Ishikawa (cell line): ENCODE measurements around the gene TNC.

Experiments used
- CEBPB ChIP-seq: IDR thresholded peaks from 2 replicates; pipeline ENCODE4 v1.6.1; 2012
- CREB1 ChIP-seq: IDR thresholded peaks from 2 replicates; pipeline ENCODE4 v1.6.1; 2012; ENCODE audit warnings: low read depth
- EGR1 ChIP-seq: IDR thresholded peaks from 2 replicates; pipeline ENCODE4 v1.6.1; 2012
- EP300 ChIP-seq: IDR thresholded peaks from 2 replicates; pipeline ENCODE4 v1.6.1; 2012; ENCODE audit warnings: borderline replicate concordance
- FOXM1 ChIP-seq: IDR thresholded peaks from 2 replicates; pipeline ENCODE4 v1.6.1; 2012; ENCODE audit warnings: low read depth, borderline replicate concordance
- NFIC ChIP-seq: IDR thresholded peaks from 2 replicates; pipeline ENCODE4 v1.6.1; 2012
- RAD21 ChIP-seq: IDR thresholded peaks from 2 replicates; pipeline ENCODE4 v1.6.1; 2012; ENCODE audit warnings: low read depth
- TAF1 ChIP-seq: IDR thresholded peaks from 2 replicates; pipeline ENCODE4 v1.6.1; 2012; ENCODE audit warnings: low read depth, mild to moderate bottlenecking
- TCF12 ChIP-seq: IDR thresholded peaks from 2 replicates; pipeline ENCODE4 v1.6.1; 2012; ENCODE audit warnings: low read depth
- TEAD4 ChIP-seq: IDR thresholded peaks from 2 replicates; pipeline ENCODE4 v1.6.1; 2012
- YY1 ChIP-seq: IDR thresholded peaks from 2 replicates; pipeline ENCODE4 v1.6.1; 2012; ENCODE audit warnings: low read depth
- ZBTB7A ChIP-seq: IDR thresholded peaks from 2 replicates; pipeline ENCODE4 v1.6.1; 2012; ENCODE audit warnings: low read depth
- TF ChIP-seq, protein P1 (sequence below): IDR thresholded peaks from 2 replicates; pipeline ENCODE4 v1.6.1; 2012; ENCODE audit warnings: low read depth, mild to moderate bottlenecking
- TF ChIP-seq, protein P2 (sequence below): IDR thresholded peaks from 2 replicates; pipeline ENCODE4 v1.6.1; 2012
- TF ChIP-seq, protein P3 (sequence below): IDR thresholded peaks from 2 replicates; pipeline ENCODE4 v1.6.1; 2012

TNC gene

DNA sequence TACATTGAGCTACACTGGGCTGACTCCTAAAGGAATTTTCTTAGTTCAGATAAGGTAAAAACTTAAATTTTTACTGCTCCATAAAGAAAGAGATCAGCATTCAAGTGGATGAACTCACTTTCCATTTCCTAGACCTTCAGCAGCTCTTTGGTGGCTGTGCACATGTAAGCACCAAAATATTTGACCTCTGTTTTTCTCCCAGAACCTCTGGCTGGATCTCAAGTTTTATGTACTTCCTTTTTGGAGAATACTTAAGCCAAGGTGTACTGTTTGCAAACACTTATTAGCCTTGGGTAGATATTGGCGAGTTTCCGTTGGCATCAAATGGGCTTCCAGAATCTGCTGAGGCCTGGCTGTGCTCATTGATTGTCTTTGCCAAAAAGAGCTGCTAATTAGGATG lies 10.3 kb downstream of the TNC start:
- TF ChIP-seq EGR1: no peak
- no peak for TF ChIP-seq CREB1
- no peak for TF ChIP-seq TEAD4
- TF ChIP-seq TCF12: no peak
- TF ChIP-seq, protein P1, sequence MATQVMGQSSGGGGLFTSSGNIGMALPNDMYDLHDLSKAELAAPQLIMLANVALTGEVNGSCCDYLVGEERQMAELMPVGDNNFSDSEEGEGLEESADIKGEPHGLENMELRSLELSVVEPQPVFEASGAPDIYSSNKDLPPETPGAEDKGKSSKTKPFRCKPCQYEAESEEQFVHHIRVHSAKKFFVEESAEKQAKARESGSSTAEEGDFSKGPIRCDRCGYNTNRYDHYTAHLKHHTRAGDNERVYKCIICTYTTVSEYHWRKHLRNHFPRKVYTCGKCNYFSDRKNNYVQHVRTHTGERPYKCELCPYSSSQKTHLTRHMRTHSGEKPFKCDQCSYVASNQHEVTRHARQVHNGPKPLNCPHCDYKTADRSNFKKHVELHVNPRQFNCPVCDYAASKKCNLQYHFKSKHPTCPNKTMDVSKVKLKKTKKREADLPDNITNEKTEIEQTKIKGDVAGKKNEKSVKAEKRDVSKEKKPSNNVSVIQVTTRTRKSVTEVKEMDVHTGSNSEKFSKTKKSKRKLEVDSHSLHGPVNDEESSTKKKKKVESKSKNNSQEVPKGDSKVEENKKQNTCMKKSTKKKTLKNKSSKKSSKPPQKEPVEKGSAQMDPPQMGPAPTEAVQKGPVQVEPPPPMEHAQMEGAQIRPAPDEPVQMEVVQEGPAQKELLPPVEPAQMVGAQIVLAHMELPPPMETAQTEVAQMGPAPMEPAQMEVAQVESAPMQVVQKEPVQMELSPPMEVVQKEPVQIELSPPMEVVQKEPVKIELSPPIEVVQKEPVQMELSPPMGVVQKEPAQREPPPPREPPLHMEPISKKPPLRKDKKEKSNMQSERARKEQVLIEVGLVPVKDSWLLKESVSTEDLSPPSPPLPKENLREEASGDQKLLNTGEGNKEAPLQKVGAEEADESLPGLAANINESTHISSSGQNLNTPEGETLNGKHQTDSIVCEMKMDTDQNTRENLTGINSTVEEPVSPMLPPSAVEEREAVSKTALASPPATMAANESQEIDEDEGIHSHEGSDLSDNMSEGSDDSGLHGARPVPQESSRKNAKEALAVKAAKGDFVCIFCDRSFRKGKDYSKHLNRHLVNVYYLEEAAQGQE: no peak
- no peak for TF ChIP-seq RAD21
- no peak for TF ChIP-seq CEBPB
- TF ChIP-seq YY1: no peak

DNA sequence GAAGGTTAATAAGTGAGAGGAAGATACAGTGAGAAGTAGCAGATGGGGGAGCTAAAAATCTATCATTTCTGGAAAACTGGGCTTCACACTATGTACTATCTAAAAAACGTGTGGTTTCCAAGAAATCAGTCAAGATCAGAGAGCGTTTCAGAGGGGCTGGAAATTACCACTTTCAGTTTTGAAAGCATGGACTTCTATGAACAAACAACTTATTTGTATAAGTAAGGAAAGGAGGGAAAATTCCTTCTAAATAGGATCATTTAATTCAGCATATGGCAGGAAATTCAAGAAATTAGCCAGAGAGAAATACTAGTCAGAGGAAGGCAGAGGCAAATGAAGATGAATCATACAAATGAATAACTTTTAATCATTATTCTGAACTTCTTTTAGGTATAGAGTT lies 11.3 kb downstream of the TNC start:
- TF ChIP-seq, protein P1: no peak
- no peak for TF ChIP-seq FOXM1
- TF ChIP-seq EP300: no peak
- TF ChIP-seq EGR1: no peak
- TF ChIP-seq CEBPB: no peak
- TF ChIP-seq TCF12: no peak
- no peak for TF ChIP-seq TEAD4
- TF ChIP-seq RAD21: no peak
- TF ChIP-seq YY1: no peak
- TF ChIP-seq, protein P2, sequence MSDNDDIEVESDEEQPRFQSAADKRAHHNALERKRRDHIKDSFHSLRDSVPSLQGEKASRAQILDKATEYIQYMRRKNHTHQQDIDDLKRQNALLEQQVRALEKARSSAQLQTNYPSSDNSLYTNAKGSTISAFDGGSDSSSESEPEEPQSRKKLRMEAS: no peak
- TF ChIP-seq, protein P3, sequence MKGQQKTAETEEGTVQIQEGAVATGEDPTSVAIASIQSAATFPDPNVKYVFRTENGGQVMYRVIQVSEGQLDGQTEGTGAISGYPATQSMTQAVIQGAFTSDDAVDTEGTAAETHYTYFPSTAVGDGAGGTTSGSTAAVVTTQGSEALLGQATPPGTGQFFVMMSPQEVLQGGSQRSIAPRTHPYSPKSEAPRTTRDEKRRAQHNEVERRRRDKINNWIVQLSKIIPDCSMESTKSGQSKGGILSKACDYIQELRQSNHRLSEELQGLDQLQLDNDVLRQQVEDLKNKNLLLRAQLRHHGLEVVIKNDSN: no peak
- TF ChIP-seq TAF1: no peak
- TF ChIP-seq ZBTB7A: no peak
- TF ChIP-seq NFIC: no peak
- TF ChIP-seq CREB1: no peak

DNA sequence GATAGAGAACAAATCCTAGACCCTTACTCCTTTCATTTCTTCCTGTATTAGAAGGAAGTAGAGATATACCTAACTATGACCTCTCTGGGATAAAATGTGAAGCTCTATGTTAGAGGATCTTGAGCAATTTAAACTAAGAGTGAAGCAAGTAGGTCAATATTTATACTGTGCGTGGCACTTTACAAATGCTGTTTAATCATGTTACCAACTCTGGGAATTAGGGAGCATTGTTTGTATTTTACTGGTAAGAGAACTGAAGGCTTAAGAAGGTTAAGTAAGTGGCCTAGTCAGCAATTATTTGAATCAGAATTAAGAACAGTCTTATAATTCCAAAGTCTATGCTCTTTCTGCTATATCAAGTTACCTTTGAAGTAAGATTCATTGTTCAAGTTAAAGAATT lies 12.0 kb downstream of the TNC start:
- TF ChIP-seq ZBTB7A: no peak
- TF ChIP-seq TAF1: no peak
- no peak for TF ChIP-seq YY1
- no peak for TF ChIP-seq CREB1
- TF ChIP-seq, protein P2: no peak
- no peak for TF ChIP-seq TCF12
- no peak for TF ChIP-seq EGR1
- TF ChIP-seq EP300: no peak
- TF ChIP-seq TEAD4: no peak
- no peak for TF ChIP-seq CEBPB
- no peak for TF ChIP-seq RAD21
- TF ChIP-seq, protein P3: no peak
- no peak for TF ChIP-seq NFIC
- no peak for TF ChIP-seq FOXM1
- TF ChIP-seq, protein P1: no peak

DNA sequence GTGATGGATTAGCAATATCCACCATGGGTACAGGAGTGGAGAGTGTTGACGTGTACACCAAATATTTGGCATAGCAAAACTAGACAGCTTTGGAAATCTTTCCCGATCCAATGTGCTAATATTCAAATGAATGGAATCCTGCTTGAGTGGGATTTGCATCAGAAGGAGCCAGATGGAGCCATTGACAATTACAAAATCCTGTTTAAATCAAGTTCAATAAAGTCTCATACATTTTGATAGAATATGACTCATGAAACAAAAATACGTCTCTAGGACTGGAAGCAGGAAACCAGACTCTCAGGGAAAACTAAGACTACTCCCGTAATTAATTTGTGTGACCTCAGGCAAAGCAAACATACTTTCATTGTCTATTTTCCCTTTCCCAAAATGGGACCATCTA lies 13.0 kb downstream of the TNC start:
- TF ChIP-seq CEBPB: no peak

DNA sequence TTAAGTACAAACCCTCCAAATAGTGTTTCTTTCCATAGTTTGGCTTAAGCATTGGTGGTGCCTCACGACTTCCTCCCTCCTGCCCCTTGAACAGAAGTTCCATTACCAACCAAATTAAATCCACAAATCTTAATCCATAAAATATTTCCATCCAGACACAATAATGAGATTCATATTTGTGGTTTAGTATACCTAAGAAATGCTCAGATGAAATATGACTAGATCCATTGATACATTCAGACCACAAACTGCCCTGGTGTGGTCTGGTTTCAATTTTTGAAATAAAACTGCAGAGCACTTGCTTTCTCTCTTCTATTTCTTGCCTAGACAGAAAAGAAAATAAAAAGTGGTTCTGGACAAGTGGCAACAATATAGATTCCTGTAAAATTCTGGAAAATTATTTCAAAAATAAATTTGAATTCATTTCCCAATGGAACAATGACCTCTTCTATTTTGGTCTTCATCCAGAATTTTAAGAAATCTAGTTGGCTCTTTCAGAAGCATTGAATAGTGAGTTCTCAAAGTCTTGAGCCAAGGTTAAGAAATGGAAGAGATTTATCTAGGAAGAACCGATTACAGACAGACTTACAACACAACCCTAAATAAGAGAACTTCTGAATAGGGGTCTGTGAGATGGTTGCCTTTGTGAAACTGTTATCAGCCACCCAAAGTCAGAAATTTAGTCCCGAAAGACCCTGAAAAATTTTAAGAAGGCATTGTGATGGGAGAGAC lies 14.0 kb downstream of the TNC start:
- TF ChIP-seq YY1 (no peak), TEAD4 (no peak), ZBTB7A (no peak), RAD21 (no peak), EP300 (no peak), NFIC (no peak), CEBPB (no peak), FOXM1 (no peak), TCF12 (no peak), EGR1 (no peak), TAF1 (no peak), CREB1 (no peak)
- TF ChIP-seq, protein P3: no peak
- TF ChIP-seq, protein P1: no peak
- TF ChIP-seq, protein P2: no peak
